Measurements from ENCODE around the gene TYMP. TPM values are rescaled to one million over a fixed set of nuclear protein-coding genes. Genes with fewer than 3 reads are reported as not detected.
A peak's percentile ranks its signal among the peaks of the same experiment; 100 is the strongest.

TYMP gene
- total RNA-seq, 1 experiment from 2014 or later = 12.3 TPM

- H3K4me2 ChIP-seq (ENCODE audit: low read length) = peak overlapping the region; percentile 67; the same call in 1 of the 2 replicates
- H3K79me2 ChIP-seq (ENCODE audit: low read length) = no peaks in the 10 kb centered on the region
- H3K9ac ChIP-seq (ENCODE audit: low read length) = no peak overlapping the region
- no peaks in the 10 kb centered on the region for H3K9me2 ChIP-seq (replicated peaks; ENCODE audit: low read length)
- intact Hi-C loops (cut with micrococcal nuclease) = no loop called here
- peak overlapping the region; percentile 75; the same call in 1 of the 2 replicates for H2AFZ ChIP-seq (ENCODE audit: low read length)
- CTCF ChIA-PET = no interaction called here
- TF ChIP-seq EZH2phosphoT487 (IDR thresholded peaks at IDR 0.05; ENCODE audit: borderline replicate concordance, low read length) (no peak), EZH2 (IDR thresholded peaks at IDR 0.05; ENCODE audit: low read length, unreplicated experiment) (no peak), CTCF (conservative IDR thresholded peaks at IDR 0.05; ENCODE audit: low read depth, low read length) (no peak)
- no TSS peak for BruUV-seq (replicated peaks)
- POLR2A ChIA-PET (ENCODE audit: unreplicated experiment) = interaction anchor here (0.6 kb wide), 1 partner anchor 91 kb away, joined by 4 read pairs; no protein-coding TSS in a partner anchor
- no peak overlapping the region; the same call in 1 of the 2 replicates for H3K4me3 ChIP-seq (ENCODE audit: low read length)
- no peak for DNase-seq
- H3K27ac ChIP-seq (ENCODE audit: low read length) = no peak overlapping the region
- no peak for ATAC-seq
- H3K4me1 ChIP-seq (ENCODE audit: insufficient read depth, low read length) = no peaks in the 10 kb centered on the region
- no peaks in the 10 kb centered on the region for H3K27me3 ChIP-seq (ENCODE audit: low read length)
- H3F3A ChIP-seq (ENCODE audit: low read length, unreplicated experiment) = no peaks in the 10 kb centered on the region
- H4K20me1 ChIP-seq (ENCODE audit: low read length) = no peaks in the 10 kb centered on the region
- no peaks in the 10 kb centered on the region for H3K9me3 ChIP-seq (ENCODE audit: low read length)
- no peaks in the 10 kb centered on the region for H3K36me3 ChIP-seq (ENCODE audit: low read depth, low read length)
Observed at GRCh38 chr22:50481045-50481439, 48.8 kb downstream of the TYMP start.

GRCh38 chr22:50479721-50480120 lies 50.1 kb downstream of the TYMP start:
- H3K9me3 ChIP-seq (ENCODE audit: low read length) = no peaks in the 10 kb centered on the region
- H3K4me3 ChIP-seq (ENCODE audit: low read length) = no peak overlapping the region
- no peak overlapping the region for H3K27ac ChIP-seq (ENCODE audit: low read length)
- ChIA-PET CTCF (no interaction called here), POLR2A (ENCODE audit: unreplicated experiment) (no interaction called here)
- no peaks in the 10 kb centered on the region for H3K36me3 ChIP-seq (ENCODE audit: low read depth, low read length)
- no peak overlapping the region for H3K4me2 ChIP-seq (ENCODE audit: low read length)
- no peaks in the 10 kb centered on the region for H3K79me2 ChIP-seq (ENCODE audit: low read length)
- H2AFZ ChIP-seq (ENCODE audit: low read length) = no peak overlapping the region
- ATAC-seq = no peak
- H3K4me1 ChIP-seq (ENCODE audit: insufficient read depth, low read length) = peaks cover 4% of the 10 kb centered on the region; the same call in 1 of the 2 replicates
- no peaks in the 10 kb centered on the region for H3K27me3 ChIP-seq (ENCODE audit: low read length)
- intact Hi-C loops (cut with micrococcal nuclease) = no loop called here
- no peak for DNase-seq
- H4K20me1 ChIP-seq (ENCODE audit: low read length) = no peaks in the 10 kb centered on the region
- no peaks in the 10 kb centered on the region for H3K9me2 ChIP-seq (replicated peaks; ENCODE audit: low read length)
- H3K9ac ChIP-seq (ENCODE audit: low read length) = no peak overlapping the region
- TF ChIP-seq EZH2phosphoT487 (IDR thresholded peaks at IDR 0.05; ENCODE audit: borderline replicate concordance, low read length) (no peak), EZH2 (IDR thresholded peaks at IDR 0.05; ENCODE audit: low read length, unreplicated experiment) (no peak), CTCF (conservative IDR thresholded peaks at IDR 0.05; ENCODE audit: low read depth, low read length) (no peak)
- no peaks in the 10 kb centered on the region for H3F3A ChIP-seq (ENCODE audit: low read length, unreplicated experiment)
- no TSS peak for BruUV-seq (replicated peaks)

- ChIA-PET POLR2A (ENCODE audit: unreplicated experiment) (no interaction called here), CTCF (no interaction called here)
- Histone ChIP-seq H3K4me3 (ENCODE audit: low read length) (no peak overlapping the region), H3K27me3 (ENCODE audit: low read length) (no peaks in the 10 kb centered on the region), H3K4me1 (ENCODE audit: insufficient read depth, low read length) (peaks cover 14% of the 10 kb centered on the region; the same call in 1 of the 2 replicates), H3F3A (ENCODE audit: low read length, unreplicated experiment) (no peaks in the 10 kb centered on the region), H3K79me2 (ENCODE audit: low read length) (peaks cover 14% of the 10 kb centered on the region), H4K20me1 (ENCODE audit: low read length) (peaks cover 12% of the 10 kb centered on the region), H3K9me3 (ENCODE audit: low read length) (no peaks in the 10 kb centered on the region), H3K4me2 (ENCODE audit: low read length) (no peak overlapping the region), H3K36me3 (ENCODE audit: low read depth, low read length) (no peaks in the 10 kb centered on the region; the same call in 1 of the 2 replicates), H3K27ac (ENCODE audit: low read length) (no peak overlapping the region), H2AFZ (ENCODE audit: low read length) (no peak overlapping the region), H3K9ac (ENCODE audit: low read length) (no peak overlapping the region), H3K9me2 (replicated peaks; ENCODE audit: low read length) (no peaks in the 10 kb centered on the region)
- BruUV-seq (replicated peaks) = no TSS peak
- intact Hi-C loops (cut with micrococcal nuclease) = no loop called here
- no peak for ATAC-seq
- TF ChIP-seq EZH2 (IDR thresholded peaks at IDR 0.05; ENCODE audit: low read length, unreplicated experiment) = no peak
- no peak for DNase-seq
Observed at GRCh38 chr22:50477923-50478322, 51.9 kb downstream of the TYMP start.
